Measurements from ENCODE around the gene CRMP1. TPM values are rescaled to one million over a fixed set of nuclear protein-coding genes. Genes with fewer than 3 reads are reported as not detected.
"Not testable (repeated sequence)": the region's sequence is repeated elsewhere in the genome, so short reads cannot be mapped to it uniquely, and the experiment has no call there.

The CRMP1 gene
- total RNA-seq, 1 experiment from 2014 or later = 14.1 TPM

DNA sequence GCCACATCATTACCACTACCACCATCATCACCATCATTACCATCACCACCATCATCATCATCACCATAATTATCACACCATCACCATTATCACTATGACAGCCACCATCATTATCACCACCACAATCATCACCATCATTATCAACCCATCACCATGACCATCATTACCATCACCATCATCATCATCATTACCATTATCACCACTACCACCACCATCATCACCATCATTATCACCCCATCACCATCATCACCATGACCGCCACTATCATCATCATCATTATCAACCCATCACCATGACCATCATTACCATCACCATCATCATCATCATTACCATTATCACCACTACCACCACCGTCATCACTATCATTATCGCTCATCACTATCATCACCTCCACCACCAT, 36.5 kb downstream of the CRMP1 start:
- not testable (repeated sequence) for DNase-seq (ENCODE audit: low read depth)

DNA sequence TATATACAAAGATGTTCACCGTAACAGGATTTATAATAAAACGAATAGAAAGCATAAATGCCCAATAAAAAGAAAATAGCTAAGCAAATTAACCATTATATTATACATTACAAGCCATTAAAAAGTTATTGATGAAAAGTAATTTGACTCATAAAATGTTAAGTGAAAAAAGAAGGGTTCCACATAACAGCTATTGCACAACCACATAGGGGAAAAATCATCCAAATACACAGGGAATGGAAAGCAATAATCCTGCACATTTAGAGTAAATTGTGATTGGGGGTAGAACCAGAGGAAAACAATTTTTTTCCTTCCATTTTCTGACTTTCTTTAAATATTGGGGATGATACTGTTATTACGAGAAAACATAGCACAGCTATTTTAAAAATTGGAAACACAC, 38.0 kb downstream of the CRMP1 start:
- DNase-seq (ENCODE audit: low read depth) = no peak

DNA sequence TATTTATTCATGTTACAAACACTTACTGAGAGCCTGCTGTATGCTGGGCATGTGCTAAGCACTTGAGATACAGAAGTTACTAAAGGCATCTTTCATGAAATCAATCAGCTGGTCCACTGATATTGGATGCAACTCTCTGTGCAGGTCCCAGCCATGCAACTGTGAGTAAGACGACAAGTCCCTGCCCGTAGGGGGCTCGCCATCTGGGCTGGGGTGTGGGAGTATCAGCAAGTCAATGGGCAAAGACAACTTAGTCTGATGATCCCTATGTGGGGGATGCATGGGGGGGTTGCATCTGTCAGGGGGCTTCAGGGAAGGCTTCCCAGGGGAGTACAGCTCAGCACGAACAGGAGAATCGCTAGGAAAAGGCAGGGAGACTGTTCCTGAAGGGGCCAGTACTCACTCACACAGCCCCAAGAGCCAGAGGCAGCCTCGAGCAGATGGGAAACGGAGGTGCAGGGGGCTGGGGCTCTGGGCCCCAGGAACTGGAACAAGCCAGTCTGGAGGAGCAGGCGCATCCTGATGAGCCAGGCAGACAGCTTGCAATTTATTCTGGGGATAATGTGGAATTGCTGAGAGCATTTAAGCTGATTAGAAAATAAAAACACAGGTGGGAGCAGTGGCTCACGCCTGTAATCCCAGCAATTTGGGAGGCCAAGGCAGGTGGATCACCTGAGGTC, 40.2 kb downstream of the CRMP1 start:
- DNase-seq (ENCODE audit: low read depth) = no peak

DNA sequence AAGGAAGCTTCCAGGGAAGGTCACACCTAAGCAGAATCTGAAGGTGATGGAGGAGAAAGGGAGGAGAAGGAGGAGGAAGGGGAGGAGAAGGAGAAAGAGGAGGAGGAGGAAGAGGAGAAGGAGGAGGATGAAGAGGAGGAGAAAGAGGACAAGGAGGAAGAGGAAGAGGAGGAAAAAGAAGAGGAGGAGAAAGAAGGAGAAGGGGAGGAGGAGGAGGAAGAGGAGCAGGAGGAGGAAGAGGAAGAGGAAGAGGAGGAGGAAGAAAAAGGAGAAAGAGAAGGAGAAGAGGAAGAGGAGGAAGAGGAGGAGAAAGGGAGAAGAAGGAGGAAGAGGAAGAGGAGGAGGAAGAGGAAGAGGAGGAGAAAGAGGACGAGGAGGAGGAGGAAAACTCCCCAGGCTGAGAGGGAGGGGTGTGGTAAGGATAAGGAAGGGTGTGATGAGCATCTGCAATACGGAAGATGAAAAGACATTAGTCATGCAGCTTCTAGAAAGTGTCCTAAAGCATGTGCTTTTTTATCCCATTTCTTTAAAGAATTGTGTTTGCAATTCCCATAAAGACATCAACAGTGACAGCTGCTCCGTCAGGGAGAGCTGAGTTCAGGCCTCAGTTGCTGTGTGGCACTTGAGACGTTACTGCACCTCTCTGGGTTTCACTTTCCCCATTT, 41.1 kb downstream of the CRMP1 start:
- DNase-seq (ENCODE audit: low read depth) = no peak

DNA sequence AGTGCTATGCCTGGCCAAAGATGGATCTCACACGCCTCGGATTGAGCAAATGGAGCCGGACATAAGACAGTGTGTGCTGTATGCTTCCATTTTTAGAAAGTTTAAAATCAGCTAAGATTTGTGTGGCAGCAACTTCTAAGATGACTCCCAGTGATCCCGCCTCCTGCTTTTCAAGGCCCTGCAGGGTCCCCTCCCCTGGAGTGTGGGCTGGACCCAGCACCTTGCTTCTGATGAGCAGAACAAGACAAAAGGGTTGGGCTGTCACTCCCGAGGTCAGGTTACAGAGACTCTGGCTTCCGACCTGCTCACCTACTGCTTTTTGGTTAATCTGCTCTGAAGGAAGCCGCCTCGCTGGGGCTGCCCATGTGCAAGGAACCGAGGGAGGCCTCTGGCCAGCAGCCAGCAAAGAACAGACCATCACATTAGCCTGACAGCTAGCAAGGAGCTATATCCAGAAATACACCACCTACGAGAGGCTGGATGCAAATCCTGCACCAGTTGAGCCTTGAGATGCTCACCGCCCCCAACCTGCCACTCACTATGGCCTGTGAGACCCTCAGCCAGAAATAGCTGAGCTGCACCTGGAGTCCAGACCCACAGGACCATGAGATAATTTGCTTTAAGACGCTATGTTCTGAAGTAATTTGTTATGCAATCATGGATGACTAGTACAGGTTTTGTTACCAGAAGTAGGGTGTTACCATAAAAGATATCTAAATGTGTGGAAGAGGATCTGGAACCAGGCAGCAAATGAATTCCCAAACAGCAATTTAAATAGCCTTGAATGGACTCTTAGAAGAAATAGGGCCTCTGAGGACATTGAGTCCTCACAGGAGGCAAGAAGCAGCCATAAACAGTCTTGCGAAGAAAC, 47.6 kb downstream of the CRMP1 start:
- DNase-seq (ENCODE audit: low read depth) = no peak

DNA sequence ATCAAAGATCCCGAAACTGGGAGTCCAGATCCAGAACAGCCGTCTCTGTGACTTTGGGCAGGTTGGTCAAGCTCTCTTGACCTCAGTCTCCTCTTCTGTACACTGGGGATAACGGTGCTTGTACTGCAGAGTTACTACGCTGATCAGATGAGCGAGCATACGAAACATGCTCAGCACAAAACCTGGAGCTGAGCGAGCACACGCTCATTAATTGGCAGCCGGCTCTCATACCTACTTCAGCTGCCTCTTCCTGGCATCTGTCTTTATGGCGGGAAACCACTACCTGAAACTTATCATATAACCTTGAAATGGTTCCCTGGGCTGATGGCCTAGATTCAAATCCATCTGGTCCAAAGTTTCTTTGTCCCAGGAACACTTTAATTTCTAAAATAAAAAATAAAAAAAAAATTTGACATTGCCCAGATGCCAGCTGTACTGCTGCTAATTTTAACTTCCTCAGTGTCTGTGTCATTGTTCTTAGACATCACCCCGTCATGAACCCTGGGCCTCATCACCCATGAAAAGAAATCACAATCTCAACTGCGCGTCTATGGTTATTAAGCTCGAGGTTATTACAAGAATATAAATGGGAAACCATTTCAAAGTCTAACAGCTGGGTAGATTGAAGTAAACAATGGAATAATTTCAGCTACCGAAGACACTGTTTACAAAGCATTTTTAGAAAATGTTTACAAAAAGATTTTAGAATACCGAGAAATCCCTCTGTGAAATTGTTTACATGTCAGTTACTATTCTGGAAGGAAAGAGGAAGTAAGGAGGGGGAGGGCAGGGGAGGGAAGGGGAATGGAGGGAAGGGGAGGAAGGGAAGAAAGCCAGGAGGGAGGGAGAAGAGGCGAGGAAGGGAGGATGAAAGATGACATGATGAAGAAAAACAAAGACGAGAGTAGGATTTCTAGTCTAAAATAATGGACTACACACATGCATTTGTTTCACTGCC, 49.0 kb downstream of the CRMP1 start:
- no peak for DNase-seq (ENCODE audit: low read depth)

DNA sequence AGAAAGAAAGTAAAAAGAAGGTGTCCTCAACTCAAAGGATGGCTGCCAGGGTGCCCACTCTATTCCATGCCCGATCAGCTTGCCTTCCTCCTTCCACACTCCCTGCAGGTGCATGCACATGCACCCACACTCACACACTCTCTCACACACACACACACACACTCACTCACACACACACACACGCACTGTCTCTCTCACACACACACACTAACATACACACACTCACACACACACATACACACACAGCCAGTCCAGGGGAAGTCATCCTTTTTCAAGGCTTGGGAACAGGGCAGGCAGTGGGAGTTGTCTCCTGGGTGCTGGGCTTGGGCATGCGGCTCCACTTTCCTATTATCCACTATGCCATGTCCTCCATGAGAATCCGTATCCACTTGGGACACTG, 50.4 kb downstream of the CRMP1 start:
- no peak for DNase-seq (ENCODE audit: low read depth)

DNA sequence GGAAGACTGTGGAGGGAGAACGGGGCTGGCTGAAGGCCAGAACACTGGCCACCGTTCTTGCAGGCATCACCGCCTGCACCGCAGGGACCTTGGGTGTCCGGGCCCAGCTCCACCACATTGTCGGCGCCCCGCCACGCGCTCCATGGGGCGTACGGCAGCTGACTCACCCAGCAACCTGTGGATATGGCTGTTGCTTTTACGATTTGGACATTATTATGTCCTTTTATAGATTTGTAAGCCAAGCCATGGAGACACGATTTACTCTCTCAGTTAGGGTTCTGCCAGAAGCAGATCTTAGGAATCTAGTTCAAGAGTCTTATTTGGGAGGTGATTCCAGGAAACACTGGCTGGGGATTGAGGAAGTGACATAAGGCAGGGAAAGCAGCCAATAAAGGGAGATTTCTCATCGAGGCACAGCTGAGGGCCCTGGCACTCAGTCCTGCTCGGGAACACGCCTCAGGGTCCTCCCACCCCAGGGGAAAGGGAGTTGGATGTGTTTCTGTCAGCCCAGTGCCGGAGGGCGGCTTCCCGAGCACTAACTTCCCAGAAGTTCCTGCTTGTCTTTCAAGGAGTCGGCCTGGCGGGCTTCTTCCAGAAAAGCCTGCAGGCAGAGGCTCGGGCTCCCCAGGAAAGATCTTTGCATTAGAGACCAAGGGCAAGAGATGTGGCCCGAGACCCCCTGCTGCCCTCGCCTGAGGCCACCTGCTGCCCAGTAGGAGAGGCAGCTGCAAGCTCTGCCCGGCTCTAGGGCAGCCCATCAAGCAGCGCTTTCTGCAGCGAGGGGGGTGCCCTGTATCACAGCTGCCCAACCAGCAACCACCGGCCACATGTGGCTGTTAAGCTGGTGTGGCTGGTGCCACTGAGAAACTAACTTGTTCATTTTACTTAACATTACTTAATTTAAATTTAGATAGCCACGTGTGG, 52.9 kb downstream of the CRMP1 start:
- DNase-seq (ENCODE audit: low read depth) = peak; percentile 47

DNA sequence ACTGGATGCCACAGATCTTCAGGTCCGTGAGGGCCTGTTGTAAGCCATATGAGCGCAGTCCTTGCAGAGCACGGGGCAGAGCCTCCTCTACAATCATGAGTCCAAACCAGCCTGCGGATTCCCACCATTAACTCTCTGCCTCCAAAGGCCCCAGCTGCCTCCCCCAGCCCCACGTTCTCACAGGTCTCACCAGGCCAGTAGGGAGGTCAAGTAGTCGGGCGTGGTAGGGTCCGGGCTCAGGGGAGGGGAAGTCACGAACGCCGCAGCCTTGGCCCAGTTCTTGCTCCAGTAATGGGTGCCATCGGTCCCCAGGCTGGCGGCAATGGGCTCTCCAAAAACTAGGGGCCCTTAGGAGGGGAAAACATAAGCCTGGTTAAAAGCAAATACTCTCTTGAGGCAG, 53.6 kb downstream of the CRMP1 start:
- DNase-seq (ENCODE audit: low read depth) = no peak

DNA sequence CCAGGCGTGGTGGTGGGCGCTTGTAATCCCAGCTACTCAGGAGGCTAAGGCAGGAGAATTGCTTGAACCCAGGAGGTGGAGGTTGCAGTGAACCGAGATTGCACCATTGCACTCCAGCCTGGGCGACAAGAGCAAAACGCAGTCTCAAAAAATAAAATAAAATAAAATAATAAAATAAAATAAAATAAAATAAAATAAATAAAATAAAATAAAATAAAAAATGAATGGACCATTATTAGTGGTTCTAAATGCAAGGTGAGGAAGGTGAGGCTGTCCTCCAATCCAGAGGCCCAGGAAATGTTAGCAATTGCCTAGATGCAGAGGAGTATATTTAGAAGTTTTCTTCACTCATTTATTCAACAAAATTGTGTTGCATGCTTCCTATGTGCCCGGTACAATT, 55.4 kb downstream of the CRMP1 start:
- DNase-seq (ENCODE audit: low read depth) = not testable (repeated sequence)

DNA sequence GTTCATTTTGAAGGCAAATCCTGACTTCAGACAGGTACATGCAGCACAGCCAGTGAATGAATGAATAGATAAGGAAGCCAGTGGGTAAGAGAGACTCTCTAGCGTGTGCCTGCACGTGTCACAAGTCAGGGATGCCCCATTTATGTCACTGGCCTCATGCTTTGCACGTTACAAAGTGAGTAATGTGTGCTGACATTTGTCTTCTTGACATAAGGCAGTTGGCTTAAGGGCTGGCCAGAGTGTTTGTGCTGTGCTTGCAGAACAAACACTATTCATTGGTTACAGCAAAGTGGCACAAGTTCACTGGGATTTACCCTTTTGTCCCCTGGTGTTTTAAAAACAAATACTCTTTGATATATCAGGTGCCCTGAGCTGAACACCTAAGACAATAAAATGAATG, 55.9 kb downstream of the CRMP1 start:
- DNase-seq (ENCODE audit: low read depth) = no peak

DNA sequence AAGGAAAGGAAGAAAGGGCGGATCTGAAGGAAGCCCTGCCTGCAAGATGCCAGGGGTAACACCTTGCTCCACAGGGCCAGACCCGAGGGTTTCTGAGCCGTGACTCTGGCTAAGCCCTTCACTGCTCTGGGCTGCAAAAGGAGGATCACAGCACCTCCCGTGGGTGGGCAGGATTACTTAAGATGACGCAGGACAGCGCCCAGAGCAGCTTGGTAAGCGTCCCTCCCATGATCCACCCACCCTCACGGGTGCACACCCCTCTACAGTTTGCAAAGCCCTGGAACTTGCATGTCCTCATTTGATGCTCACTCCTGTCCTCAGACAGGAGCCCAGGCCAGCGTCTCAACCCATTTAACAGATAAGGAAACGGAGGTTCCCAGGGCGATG, 64.9 kb downstream of the CRMP1 start:
- DNase-seq (ENCODE audit: low read depth) = no peak

DNA sequence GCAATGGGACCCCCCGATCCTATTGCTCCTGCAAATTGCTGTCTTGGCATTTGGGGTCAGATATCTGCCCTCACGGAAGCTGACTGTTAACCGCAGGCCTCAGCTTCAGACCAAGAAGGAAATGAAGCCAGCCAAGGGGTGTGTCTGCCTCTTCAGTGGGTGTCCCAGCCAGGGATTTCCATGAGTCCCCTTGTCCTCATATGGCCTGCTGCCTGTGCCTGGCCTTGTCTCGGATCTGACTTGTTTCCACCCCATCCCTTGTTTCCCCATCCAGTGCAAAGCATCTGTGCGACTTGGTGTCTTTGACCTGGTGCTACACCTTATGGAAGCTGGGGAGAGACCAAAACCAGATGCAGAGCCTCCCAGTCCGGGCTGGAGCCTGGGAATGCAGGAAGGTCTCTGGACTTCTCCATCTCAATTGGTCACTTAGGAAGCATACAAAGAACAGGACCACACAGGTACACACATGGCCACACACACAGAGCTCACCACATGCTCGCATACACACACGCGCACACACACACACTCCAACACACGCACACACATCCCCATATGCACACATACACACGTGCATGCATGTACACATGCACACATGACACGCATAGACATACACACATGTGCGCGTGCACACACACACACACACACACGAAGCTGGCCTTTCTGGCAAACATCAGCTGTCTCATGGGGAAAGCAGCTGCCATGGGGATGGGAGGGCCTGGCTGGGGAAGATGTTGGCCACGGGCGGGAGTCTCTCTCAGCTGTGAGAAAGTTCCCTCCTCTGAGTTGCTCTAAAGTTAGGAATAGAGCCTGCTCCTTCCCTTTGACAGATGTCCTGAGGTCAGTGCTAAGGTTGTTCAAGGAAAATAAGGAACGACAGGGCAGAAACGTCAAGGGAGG, 65.5 kb downstream of the CRMP1 start:
- DNase-seq (ENCODE audit: low read depth) = peak; percentile 28

DNA sequence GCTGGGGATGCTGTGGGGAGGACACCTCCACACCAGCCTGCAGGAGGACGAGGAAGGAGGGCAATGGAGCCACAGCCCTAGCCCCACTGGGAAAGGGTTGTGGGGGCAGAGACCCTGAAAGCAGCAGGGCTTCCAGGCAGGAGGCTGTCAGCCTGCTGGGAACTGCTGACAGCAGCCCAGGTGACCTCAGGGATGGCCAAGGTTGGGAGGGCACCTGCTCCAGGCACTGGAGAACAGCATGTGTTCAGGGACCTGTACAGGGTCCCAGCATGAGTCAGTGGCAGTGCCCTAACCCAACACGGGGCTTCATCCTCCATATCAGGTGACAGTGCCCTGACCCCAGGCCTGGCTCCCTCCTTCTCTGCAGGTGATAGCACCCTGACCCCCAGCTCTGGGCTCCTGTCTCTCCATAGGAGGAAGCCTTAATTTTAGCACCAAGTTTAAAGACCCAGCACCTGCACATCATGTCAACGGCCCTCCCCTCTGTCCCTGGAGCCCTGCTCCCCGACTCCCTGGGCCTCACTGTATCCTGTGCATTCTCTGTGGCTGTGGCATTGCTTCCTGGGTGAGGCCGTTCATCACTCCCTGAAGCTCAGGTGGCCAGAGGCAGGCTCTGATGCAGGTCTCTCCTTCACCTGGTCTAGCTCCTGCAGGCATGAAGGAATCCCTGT, 66.3 kb downstream of the CRMP1 start:
- DNase-seq (ENCODE audit: low read depth) = no peak

DNA sequence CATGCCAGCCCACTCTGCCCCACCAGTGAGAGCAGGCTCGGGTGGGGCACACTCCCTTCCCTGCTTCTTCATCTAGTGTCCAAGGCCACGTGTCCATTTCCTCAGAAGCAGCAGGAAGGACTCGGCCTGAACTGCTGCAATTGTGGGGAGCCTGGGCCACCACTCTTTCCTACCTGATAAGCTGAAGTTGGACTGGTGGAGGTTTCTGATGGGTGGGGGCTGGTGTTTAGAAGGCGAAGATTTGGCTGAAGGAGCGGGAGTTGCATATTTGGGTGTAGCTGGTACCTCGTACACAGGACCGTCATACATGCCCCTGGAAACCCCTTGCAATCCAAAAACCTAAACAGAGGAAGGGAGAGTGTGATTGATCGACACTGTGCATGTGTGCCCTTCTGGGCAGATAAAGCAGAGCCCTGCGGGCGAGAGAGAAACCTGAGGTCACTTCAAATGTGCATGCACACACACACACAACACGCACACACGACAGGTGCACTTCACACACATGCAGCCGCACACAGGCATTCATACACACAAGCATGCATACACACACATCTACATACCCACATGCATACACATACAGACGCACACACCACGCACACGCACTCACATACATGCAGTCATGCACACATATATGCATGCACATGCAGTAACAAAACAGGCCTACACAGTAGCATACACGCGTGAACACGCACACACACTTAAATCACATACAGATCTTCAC, 67.4 kb downstream of the CRMP1 start:
- no peak for DNase-seq (ENCODE audit: low read depth)

DNA sequence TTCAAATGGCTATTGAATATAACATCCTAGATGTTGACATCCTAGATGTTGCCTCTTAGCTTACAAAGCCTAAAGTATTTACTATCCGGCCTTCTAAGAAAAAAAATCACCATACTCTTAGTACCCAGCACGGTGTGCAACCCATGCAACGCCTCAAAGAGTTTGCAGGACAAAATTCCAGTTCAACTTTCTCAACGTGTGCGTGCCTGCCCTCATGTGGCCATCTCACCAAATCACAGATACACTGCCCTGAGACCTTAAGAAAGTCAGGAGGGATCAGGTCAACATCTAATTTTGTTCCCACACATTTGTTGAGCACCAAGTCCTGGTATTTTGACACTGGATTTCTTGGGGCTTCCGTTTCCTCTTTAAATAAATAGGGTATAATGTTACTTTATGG, 68.3 kb downstream of the CRMP1 start:
- DNase-seq (ENCODE audit: low read depth) = peak; percentile 45

DNA sequence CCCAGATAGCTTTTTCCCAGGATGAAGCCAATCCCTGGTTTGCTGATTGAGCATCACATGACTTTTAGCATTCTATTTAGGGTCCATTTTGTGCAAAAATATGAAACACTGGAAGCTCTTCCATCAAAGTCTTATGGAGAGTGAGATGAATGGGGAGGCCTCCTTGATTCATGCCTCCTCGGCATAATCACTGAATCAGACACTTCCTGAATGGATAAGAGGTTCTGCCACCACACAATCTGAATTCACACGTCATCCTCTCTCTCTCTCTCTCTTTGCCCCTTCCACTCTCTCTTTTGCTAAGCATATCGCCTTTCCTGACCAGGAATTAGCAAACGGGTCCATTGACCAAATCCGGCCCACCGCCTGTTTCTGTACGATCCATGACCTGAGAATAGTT, 68.7 kb downstream of the CRMP1 start:
- no peak for DNase-seq (ENCODE audit: low read depth)

DNA sequence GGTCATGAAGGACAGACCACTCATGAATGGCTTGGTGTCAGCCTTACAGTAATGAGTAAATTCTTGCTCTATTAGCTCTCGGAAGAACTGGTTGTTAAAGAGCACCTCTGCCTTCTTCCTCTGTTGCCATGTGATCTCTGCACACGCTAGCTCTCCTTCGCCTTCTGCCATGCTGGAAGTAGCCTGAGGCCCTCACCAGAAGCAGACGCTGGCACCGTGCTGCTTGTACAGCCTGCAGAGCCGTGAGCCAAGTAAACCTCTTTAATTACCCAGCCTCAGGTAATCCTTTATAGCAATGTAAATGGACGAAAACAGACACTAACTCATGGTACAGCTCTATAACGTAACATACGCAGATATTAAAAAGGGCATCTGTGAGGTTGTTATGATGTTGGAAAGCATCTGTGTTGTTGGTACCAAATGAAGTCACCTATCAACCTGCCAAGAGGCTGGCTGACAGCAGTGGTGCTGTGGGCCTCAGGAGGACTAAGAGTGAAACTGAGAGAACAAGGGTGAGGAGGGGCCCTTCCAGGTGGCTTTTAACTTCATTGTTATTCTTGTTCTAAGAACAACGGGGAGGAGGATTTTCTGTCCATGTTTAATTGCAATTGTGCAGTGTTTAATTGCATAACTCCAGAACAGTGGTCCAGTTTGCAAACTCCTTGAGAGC, 69.2 kb downstream of the CRMP1 start:
- DNase-seq (ENCODE audit: low read depth) = no peak

All from Daoy (cell line).